Jurkat, Clone E6-1 (cell line): ENCODE measurements around the gene TAF4B.
"Not testable (repeated sequence)": the region's sequence is repeated elsewhere in the genome, so short reads cannot be mapped to it uniquely, and the experiment has no call there.

Source experiments
- DNase-seq: peaks from one replicate; pipeline ENCODE4 v3.0.0-alpha.2; 2011; ENCODE audit warnings: low read depth, low spot score
- H3K4me3 ChIP-seq: 2 replicates; pipeline ENCODE4 v1.5.1; 2011; ENCODE audit warnings: mild to moderate bottlenecking, low read length, control low read depth, moderate library complexity

Gene TAF4B

DNA sequence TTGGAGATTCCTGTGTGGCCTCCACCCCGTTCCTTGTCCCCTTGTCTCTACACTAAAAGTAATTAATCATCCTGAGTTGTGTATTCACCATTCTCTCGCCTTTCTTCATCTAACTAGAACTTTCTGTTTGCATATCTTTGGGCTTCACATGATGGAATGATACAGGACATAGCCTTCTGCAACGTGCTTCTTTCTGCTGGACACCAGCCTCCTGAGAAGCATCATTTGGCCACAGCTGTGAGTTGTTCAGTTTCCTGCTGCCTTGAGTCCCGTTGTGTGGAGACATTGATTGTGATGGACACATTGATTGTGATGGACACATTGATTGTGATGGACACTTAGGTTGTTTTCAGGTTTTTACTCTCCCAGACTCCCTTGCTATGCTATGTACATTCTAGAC is 182.8 kb downstream of the TAF4B start:
- H3K4me3 ChIP-seq = no peak overlapping the region
- no peak for DNase-seq

DNA sequence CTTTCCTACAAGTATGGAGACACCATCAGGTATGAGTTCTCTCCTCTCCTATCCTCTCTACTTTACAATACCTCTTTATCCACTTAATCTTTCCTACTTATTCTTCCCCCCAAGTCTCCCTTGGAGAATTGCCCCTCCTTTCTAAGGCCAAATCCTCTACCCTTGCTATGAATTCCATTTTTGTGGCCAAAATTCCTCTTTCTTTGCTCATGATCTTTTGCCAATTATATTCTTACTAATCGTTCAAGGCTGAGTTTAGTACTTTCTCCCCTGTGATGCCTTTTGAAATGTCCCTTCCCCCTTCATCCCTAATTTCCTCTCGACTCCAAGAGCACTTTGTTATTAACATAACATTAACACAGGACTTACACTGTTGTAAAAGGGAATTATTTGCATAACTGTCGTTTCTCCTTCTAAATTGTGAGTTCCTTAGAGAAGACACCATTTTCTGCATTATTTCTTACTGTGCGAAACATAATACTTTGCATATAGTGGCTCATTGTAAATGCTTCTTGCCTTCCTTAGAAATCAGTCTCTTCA is 188.7 kb downstream of the TAF4B start:
- H3K4me3 ChIP-seq = no peak overlapping the region
- DNase-seq = no peak

DNA sequence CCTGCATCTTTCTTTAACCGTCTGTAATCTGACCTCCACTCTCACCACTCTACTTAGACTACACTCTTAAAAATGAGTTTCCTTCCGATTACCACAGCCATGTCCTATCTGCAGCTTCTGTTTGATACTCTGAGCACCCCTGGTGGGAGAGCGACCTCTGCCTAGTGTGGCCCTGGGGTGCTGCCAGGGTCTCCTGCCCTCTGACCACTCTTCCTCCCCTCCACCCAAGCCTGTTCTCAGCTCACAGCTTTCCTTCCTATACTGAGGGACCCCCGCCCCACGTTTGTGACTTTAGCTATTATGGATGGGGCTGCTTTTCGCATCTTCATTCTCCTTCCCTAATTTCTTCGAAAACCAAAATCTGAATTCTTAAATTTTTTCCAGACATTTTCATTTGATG is 189.4 kb downstream of the TAF4B start:
- H3K4me3 ChIP-seq = no peak overlapping the region
- no peak for DNase-seq

DNA sequence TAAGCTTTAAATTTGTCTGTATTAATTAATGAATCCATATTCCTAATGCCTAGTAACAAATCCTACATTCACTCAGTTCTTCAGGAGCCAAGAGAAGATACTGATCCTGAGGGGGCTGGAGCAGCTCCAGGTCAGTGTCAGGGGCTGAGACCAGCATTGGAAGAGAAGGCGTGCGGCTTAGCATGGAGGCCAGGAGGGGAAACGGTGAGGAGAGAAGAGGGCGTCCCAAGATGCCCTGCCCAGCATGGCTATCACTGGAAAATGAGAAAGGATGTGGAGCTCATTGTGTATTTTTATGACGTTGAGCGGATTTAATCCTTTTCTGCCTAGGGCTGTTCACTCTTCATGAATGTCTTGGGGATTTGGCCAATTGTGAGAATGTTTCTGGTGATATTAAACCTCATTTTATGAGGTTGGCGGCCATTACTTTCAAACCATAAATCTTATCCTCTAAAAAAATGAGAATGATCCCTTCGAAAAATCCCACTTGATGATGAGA is 190.5 kb downstream of the TAF4B start:
- no peak overlapping the region for H3K4me3 ChIP-seq
- DNase-seq = no peak

DNA sequence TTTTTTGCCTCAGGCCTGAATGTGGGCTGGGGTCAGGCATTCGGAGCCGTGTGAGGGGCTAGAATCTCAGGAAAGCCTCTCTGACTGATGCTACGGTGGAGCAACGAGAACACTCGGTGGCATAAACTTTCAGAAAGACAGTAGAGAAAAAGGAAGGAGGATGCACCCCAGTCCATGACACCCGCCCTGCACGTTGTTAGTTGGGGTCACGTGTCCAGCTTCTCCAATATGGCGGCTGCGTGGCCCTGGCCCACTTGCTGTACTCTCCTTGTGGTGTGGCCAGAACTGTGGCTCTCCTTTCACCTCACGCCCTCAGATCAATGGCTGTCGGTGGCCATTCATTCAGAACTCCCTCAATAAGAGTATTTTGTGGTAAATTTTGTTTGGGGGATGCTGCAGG is 190.9 kb downstream of the TAF4B start:
- no peak overlapping the region for H3K4me3 ChIP-seq
- no peak for DNase-seq

DNA sequence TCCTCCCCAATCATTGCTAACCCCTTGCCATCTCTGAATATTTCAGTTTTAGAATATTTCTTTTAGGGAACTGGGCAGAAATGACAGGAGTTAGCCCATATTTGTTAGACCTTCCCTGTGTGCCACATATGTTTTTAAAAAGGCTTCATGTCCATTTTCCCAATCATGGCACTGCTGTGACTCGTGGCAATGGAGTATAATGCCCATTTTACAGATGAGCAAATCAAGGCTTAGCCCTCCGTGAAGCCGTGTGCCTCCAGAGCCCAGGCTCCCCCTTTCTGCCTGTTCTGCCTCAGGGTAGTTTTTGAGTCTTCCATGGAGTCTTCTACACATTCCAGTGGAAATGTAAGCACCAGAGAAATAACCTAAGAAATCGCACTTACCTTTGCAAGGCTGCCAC is 192.0 kb downstream of the TAF4B start:
- H3K4me3 ChIP-seq = no peak overlapping the region
- no peak for DNase-seq

DNA sequence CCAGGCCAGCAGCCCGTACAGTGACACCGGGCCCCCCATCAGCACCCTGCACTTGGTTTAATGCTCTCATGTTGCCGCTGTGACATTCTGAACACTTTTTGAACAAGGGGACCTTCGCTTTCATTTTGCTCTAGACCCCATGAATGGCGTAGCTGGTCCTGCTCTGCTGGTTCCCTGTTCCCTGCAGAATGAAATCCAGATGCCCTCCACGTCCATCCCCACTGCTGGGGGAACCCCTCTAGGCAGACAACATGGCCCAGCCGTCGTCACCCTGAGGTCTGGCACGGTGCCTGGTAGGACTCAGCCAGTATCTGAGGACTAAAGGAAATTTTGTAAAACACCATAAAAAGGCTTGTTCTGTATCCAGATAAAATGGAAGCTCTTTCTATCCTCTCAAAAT is 193.5 kb downstream of the TAF4B start:
- DNase-seq = no peak
- no peak overlapping the region for H3K4me3 ChIP-seq

DNA sequence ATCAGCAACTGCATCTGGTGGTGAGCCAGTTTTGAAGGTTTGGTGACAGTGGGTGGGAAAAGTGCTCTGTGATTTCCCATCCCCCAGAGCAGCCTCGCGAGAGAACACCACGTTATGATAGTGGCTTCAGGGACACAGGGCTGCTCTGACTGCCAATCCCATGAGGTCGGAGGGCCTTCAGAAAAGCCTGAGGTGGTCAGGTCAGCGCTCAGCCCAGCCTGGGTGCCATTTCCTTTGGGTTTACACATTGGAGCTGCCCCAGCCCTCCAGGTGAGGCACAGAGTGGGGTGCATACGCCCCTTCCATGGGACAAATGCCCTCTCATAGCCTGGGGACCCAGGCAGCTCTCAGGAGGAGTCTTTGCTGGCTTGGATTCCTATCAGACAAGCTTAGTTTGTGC is 195.3 kb downstream of the TAF4B start:
- H3K4me3 ChIP-seq = no peak overlapping the region
- DNase-seq = no peak

DNA sequence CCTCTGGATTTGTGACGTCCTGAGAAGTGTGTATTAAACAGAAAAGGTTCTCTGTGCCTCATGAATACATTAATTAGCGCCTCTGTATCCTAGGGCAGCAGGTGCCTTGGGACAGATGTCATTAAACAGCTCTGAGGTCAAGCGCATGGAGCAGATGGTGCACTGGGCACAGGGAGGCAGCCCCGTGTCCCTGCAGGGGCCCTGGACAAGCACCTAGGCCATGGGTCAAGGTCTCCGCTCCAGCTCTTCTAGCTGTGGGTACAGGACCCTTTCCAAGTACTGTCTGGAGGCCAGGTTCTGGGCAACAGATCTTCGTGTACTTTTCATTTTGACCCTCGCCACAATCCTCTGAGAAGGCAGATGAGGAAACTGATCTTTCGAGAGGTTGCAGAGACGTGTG is 195.7 kb downstream of the TAF4B start:
- no peak overlapping the region for H3K4me3 ChIP-seq
- DNase-seq = no peak

DNA sequence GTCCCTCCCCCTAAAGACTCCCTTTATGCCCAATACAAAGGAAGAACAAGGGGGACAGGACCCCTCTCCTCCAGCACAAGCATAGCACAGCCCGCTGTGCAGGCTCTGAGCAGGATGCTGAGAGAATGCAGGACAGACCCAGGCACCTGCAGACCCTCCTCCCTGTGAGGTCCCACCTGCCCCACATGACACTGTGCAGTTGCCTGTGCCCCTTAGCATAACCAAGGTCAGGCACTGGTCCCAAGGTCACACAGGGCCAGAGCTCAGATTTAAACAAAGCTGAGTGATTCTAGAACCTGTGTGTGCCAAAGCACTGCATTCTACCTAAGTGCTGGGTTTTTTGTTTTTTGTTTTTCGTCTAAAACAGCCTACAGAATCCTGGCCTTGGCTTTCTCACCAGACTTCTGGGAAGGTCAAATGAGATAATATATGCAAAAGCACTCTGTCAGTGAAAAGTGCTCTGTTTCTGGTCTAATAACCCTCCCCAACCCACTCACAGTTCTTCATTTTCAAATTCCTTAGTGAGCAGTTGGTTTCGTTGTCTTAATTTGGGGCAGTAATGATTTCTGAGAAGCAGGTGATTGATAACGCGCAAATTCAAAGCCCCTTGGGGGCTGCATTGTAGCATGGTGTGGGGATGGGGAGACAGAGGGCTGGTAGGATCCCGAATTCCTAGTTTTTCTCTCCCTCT is 196.4 kb downstream of the TAF4B start:
- no peak for DNase-seq
- no peak overlapping the region for H3K4me3 ChIP-seq

DNA sequence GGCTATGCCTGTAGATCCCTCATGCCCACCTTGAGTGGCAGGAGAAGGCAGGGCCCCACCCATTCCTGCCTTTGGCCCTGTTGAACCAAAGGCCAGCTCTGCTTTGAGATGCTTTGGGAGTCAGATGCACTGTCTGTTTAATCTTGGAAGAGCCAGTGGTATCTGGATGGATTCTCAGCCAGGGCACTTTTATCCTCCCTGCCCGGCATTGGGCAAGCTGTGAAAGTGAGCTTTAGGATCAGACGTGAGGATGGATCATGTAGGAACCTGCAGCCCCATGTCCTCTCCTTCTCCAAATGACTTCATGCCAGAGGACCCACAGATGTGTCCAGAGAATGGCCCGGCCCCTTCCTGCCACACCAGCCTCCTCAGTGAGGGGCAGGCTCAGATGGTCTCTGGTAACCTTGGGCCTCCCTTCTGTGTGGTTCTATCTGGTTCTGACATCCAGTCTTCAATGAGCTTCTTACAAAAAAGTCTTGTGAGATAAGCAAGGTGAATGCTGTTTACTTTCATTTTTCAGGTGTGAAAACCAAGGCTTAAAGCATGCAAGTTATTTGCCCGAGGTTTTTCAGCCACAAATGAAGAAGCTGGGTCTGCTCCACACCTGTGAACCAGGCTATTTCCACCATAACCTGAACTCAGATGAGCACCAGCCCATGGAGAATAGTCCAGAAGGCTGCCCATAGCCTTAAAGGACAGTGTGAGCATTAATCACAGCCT is 198.3 kb downstream of the TAF4B start:
- DNase-seq = no peak
- H3K4me3 ChIP-seq = no peak overlapping the region

DNA sequence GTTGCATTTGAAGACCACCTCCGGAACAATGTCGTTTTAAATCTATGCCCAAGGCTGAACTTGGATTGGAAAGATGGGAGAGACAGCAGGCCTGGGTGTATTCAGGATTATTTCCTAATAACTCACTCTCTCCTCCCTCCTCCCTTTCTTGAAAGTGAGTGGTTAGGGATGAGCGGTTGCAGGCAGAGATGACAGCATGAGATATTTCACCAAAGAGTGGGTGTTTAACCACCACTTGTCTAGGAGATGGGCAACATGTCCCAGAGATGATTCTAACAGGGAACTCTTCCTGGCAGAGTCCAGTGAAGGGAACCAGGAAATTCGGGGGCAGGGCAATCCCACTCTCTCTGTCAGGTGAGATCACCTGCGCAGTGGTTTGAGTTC is 198.9 kb downstream of the TAF4B start:
- no peak overlapping the region for H3K4me3 ChIP-seq
- no peak for DNase-seq

DNA sequence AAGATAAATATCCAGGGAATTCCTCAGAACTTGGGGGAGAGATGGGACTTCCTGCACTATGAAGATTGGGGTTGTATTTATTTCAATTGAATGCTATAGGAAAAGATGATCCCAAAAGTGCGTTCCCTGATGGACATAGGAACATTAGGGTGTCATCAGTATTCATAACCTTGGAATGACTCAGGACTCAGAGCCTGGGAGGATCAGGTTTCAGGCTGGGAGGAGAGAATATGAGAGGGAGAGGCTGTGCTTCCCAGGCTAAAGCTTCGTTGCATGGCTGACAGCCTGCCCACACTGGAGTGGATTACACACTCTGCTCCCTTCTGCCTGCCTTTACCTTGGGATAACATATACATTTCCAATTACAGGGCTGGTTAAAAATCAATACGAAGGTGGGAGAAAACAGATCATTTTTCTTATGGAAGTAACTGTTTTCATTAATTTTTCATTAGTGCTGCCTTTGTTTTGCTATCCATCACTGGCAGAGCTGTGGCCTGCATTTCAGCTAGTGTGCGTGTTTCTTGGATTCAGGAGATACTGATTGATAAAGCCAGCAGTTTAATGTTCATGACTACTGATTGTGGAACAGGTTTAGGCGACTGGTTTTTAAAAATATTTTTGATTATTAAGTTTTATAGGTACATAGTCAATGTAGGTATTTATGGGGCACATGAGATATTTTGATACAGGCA is 203.4 kb downstream of the TAF4B start:
- no peak for DNase-seq
- no peak overlapping the region for H3K4me3 ChIP-seq

DNA sequence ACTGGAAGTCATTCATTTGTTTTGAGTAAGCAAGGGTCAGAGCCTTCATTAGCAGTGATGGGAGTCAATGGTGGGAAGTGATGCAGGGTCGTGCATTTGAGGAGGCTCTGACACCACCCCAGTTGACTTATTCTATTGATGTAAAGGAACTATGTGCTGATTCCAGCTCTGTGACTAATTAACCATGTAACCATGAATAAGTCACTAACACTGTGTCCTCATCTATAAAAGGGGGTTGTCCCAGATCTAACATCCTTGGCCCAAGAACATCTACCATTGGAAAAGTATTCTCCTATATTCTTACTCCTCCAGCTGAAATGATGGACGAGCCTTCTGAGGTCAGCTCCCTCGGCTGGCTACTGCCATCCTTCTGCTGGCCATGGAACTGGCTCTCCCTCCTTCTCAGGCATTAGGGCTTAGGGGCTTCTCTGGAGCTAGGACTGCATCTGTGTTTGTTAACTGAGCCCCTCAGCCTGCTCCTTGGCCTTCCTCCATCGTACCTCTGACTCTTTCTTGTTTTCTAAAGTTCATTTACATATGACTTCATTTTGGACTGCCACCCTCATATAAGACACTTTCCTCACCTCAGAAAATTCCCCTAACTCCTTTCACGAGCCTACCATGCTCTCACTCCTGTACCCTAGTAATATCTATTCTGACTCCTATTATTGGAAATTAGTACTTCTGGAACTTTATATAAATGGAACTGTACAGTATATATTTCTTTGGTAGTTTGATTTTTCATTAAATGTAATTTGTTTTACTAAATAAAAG is 206.6 kb downstream of the TAF4B start:
- no peak for DNase-seq

DNA sequence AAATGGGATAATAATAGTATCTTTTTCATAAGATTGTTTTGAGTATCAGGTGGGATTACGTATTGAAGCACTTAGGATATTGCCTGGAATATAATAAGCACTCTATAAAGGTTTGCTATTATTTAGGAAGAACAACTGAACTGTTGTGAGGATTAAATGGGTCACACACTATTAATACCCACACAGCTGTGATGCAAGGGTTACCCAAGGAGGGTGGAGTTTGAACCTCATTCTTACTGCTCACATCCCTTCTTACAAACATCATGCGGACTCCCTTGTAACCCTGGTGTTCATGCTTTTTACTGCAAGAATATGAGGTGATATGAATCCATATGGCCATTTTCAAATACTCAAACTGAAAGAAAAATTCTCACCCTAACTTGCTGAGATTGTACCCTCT is 208.6 kb downstream of the TAF4B start:
- no peak overlapping the region for H3K4me3 ChIP-seq
- DNase-seq = no peak

More for the DNA sequence above, 206.6 kb downstream of the TAF4B start:
- no peak overlapping the region for H3K4me3 ChIP-seq

DNA sequence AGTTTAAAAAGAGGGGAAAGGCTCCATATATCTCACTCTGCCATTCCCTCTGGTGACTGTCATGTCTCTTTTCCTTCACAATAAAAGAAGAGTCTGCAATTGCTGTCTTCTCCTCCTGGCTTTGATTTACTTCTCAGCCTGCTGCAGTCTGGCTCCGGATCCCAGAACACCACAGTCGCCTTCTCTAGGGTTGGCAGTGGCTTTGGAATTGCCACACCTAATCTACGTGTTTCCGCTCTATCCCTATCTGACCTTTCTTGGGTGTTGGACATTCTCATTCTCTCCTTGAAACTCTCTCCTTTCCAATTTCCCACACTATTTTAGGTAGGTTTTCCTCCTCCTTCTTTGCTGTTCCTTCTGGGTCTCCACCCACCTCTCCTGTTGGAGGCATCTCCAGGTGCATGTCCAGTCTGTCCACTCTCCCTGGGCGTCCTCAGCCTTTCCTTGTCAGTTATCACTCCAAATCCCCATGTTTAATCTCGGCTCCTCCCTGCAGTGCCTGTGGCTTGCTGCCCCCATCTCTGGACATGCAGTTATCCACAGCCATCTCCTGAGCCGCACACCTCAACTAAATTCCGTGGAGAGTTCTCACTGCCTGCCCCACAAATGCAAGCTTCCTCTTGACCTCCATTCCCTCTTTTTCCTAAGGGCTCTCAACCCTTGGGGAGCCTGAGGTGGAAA is 209.3 kb downstream of the TAF4B start:
- no peak overlapping the region for H3K4me3 ChIP-seq

DNA sequence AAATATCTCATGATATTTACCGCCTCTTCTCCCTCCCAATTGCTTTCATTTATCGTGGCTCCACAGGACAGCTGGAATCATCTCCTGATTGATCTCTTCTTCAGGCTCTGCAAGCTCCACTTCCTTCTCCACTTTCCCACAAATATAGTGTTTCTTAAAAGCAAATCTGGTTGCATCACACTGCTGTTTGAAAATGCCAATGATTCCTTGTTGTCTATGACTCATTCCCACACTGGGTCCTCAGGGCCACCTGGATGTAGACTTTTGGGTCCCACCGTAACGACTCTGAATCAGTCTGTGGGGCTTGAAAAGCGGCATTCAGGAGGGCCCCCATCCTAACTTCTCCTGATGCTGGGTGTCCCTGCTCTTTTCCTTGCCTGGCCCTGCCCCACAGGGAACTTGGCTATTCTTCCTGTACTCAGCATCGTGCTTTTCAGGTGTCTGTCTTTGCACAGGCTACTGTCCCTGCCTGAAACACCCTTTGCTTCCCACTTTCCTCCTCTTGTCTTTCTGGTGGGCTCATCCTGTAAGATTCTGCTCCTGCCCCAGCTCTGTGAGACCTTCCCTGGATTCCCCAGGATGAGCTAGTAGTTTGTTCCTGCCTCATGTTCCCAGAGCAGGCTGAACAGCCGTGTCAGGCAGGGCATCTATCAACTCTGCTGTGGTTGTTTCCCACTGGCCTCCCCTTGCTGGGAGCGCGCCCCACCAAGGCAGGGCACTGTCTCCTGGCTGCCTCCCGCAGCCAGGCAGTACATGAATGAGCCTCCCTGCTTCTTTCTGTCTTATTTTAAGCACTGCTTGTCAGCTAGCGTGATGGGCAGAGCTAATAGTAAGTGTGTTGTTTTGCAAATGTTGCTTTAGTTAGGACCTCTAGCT is 210.2 kb downstream of the TAF4B start:
- no peak for DNase-seq
- H3K4me3 ChIP-seq = no peak overlapping the region

More for the DNA sequence above, 209.3 kb downstream of the TAF4B start:
- no peak for DNase-seq

DNA sequence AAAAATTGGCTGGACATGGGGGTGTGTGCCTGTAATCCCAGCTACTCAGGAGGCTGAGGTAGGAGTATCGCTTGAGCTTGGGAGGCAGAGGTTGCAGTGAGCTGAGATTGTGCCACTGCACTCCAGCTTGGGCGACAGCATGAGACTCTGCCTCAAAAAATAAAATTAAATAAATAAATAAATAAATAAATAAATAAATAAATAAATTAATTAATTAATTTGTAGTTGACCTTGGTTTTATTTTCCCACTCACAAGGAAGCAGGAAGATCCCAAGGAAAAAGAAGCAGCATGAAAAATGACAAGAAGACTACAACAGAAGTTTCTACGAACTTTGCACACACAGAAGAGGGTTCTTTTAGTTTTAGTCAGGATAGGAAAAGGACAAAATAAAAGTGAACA is 211.4 kb downstream of the TAF4B start:
- DNase-seq, H3K4me3 ChIP-seq: not testable (repeated sequence)
